Endometrial microvascular endothelial cells (primary cell): Measurements from ENCODE around the gene TOGARAM1. TPM values are rescaled to one million over a fixed set of nuclear protein-coding genes. Genes with fewer than 3 reads are reported as not detected.

Source experiments
- total RNA-seq: library from RNA; depleted of rRNA; stranded (reverse); fragments of >200 nt; gene quantifications from one replicate; pipeline ENCODE4 v1.2.3, GENCODE V29; 2015; ENCODE audit errors: inconsistent ontology term

The TOGARAM1 gene
- total RNA-seq, 1 donor from 2014 or later: 7.8 TPM

Other genes starting within 250 kb of the TOGARAM1 start
- 1.9 TPM for gene KLHL28, start 243 bp upstream of the TOGARAM1 start, total RNA-seq
- gene PRPF39, start 121.9 kb downstream of the TOGARAM1 start, total RNA-seq: 17.4 TPM
- gene FKBP3, start 172.3 kb downstream of the TOGARAM1 start, total RNA-seq: 44.1 TPM
- gene FANCM, start 173.7 kb downstream of the TOGARAM1 start, total RNA-seq: 12.2 TPM